Suprapubic skin (tissue), 4 donors: ENCODE data around the gene OR2T35.

Source experiments
- CTCF ChIP-seq, 2 donors: fragments of 200-600 bp in 1 of 2; fragments of 450-650 bp in 1 of 2; sonication (generic) in 1 of 2; IDR thresholded peaks; one replicate each; pipeline ENCODE4 v1.5.1; 2016 to 2019; ENCODE audit warnings: antibody characterized with exemption in 2 of 2, mild to moderate bottlenecking in 1 of 2, moderate library complexity in 1 of 2
- EP300 ChIP-seq: sonication (generic); formaldehyde crosslinking; IDR thresholded peaks from one replicate; pipeline ENCODE4 v1.6.1; 2017; ENCODE audit warnings: antibody characterized with exemption
- POLR2AphosphoS5 ChIP-seq, 3 donors: sonication (generic); formaldehyde crosslinking; IDR thresholded peaks; one replicate each; pipeline ENCODE4 v1.6.1; 2017; ENCODE audit warnings: antibody characterized with exemption in 3 of 3

- no peak for TF ChIP-seq CTCF (IDR thresholded peaks at IDR 0.05)
- no peak for TF ChIP-seq POLR2AphosphoS5 (IDR thresholded peaks at IDR 0.05)
- TF ChIP-seq EP300: no peak
Measured at GRCh38 chr1:248688527-248689298, 43.6 kb upstream of the OR2T35 start.
